Measurements from ENCODE around the gene USP7. TPM values are rescaled to one million over a fixed set of nuclear protein-coding genes. Genes with fewer than 3 reads are reported as not detected.

USP7 gene
- total RNA-seq, 1 donor from 2014 or later, result 57.9 TPM

DNA sequence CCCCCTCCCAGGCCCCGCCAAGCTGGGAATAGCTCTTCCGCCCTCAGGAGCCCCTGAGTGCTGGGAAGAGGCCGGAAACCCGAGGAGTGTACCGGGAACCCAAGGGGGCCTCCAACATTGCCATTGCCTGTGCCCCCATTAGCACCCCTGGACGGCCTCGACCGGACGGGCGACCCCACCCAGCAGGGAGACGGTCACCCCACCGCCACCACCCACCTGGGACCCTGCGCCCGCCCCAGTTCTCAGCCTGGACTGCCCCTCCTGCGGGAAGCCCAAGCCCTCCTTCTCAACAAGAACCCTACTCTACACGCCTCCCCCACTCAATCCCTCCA, 96.9 kb downstream of the USP7 start:
- Histone ChIP-seq H3K4me3 (ENCODE audit: low read length in 3 of 3) (peak overlapping the region; percentile 68 to 83 (median 73)), H3K4me1 (ENCODE audit: control insufficient read depth in 3 of 3, insufficient read depth in 3 of 3, low read length in 3 of 3) (peaks cover 40 to 48% (median 47%) of the 10 kb centered on the region in 3 donors), H3K27me3 (ENCODE audit: control insufficient read depth in 3 of 3, insufficient read depth in 3 of 3, low read length in 3 of 3) (peaks cover 13 to 44% (median 38%) of the 10 kb centered on the region in 3 donors), H3K36me3 (ENCODE audit: control insufficient read depth in 3 of 3, insufficient read depth in 3 of 3, low read length in 3 of 3) (peaks cover 0 to 3% (median 0%) of the 10 kb centered on the region in 3 donors), H3K9ac (ENCODE audit: low read depth in 1 of 3, low read length in 3 of 3) (peak overlapping the region in 2 of 3 donors; percentile 68 to 80), H3K9me3 (ENCODE audit: control insufficient read depth in 3 of 3, low read length in 3 of 3) (no peaks in the 10 kb centered on the region), H3K27ac (ENCODE audit: low read depth, low read length) (peak overlapping the region; percentile 59)

DNA sequence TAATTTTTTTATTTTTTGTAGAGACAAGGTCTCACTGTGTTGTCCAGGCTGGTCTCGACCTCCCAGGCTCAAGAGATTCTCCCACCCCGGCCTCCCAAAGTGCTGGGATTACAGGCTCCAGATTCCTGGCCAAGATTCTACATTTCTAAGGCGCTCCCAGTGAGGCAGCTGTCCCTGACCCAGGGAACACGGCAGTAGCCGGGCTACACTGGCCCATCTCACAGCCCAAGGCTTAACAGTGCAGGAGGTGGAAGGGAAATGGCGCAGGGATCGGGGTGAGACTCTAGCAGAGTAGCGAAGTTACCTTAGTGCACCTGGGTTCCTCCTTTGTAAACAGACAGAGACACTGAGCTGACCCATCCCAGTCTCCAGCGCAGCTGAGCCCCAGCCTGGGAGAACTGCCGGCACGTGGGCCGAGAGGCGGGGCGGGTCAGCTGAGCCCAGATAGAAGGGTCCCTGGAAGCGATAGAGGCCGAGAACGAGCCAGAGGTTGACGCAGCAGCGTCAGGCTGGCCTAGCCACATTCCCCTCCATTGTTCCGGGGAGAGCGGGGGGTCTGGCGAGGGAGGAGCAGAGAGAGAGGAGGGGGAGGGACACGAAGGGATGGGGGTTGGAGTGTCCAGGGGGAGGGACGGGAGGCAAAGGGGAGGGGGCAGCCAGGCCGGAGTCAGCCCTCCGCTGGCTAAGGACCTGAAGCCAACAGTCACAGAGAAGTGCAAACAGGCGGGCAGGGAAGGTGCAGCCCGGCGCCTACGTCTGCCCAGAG, 97.4 kb downstream of the USP7 start:
- H3K9ac ChIP-seq (ENCODE audit: low read depth in 1 of 3, low read length in 3 of 3), result peak overlapping the region in 1 of 3 donors; percentile 80
- no peaks in the 10 kb centered on the region for H3K9me3 ChIP-seq (ENCODE audit: control insufficient read depth in 3 of 3, low read length in 3 of 3)
- peak overlapping the region; percentile 40 for H3K27ac ChIP-seq (ENCODE audit: low read depth, low read length)
- H3K27me3 ChIP-seq (ENCODE audit: control insufficient read depth in 3 of 3, insufficient read depth in 3 of 3, low read length in 3 of 3), result peaks cover 13 to 44% (median 38%) of the 10 kb centered on the region in 3 donors
- H3K4me1 ChIP-seq (ENCODE audit: control insufficient read depth in 3 of 3, insufficient read depth in 3 of 3, low read length in 3 of 3), result peaks cover 45 to 50% (median 48%) of the 10 kb centered on the region in 3 donors
- peak overlapping the region; percentile 68 to 83 (median 73) for H3K4me3 ChIP-seq (ENCODE audit: low read length in 3 of 3)
- H3K36me3 ChIP-seq (ENCODE audit: control insufficient read depth in 3 of 3, insufficient read depth in 3 of 3, low read length in 3 of 3), result peaks cover 0 to 3% (median 0%) of the 10 kb centered on the region in 3 donors

GRCh38 chr16:8865145-8865882, 98.4 kb downstream of the USP7 start:
- H3K4me1 ChIP-seq (ENCODE audit: control insufficient read depth in 3 of 3, insufficient read depth in 3 of 3, low read length in 3 of 3), result peaks cover 48 to 54% (median 50%) of the 10 kb centered on the region in 3 donors
- no peaks in the 10 kb centered on the region for H3K9me3 ChIP-seq (ENCODE audit: control insufficient read depth in 3 of 3, low read length in 3 of 3)
- H3K4me3 ChIP-seq (ENCODE audit: low read length in 3 of 3), result no peak overlapping the region
- no peak overlapping the region for H3K27ac ChIP-seq (ENCODE audit: low read depth, low read length)
- no peak overlapping the region for H3K9ac ChIP-seq (ENCODE audit: low read depth in 1 of 3, low read length in 3 of 3)
- H3K36me3 ChIP-seq (ENCODE audit: control insufficient read depth in 3 of 3, insufficient read depth in 3 of 3, low read length in 3 of 3), result peaks cover 0 to 3% (median 0%) of the 10 kb centered on the region in 3 donors
- H3K27me3 ChIP-seq (ENCODE audit: control insufficient read depth in 3 of 3, insufficient read depth in 3 of 3, low read length in 3 of 3), result peaks cover 13 to 44% (median 38%) of the 10 kb centered on the region in 3 donors

DNA sequence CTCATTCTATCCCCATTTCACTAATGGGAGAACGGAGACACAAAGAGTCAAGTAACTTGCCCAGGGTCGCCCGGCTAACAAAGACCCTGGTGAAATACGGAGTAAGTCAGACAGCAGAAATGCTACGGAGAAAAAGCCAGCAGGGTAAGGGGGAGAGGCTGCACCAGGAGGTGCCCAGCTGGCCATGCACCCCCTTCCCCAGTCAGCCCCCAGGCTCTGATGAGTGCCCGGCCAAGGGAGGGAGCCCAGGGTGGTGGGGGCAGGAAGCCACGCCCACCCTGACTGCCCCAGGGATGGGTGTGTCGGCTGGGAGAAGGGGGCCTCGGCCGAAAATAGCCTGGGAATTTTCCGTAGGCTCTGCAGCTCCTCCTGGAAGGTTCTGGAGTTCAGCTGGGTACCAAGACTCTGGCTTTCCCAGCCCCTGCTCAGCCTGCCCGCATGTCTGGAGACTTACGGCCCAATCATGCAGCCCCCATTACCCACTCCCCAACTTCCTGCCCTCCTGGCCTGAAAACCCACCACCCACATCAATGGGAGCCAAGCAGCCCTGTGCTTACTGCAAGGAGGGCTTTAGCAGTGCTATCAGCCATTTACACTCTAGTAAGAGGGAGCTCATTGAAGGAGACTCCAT, 99.1 kb downstream of the USP7 start:
- Histone ChIP-seq H3K4me3 (ENCODE audit: low read length in 3 of 3) (peak overlapping the region in 1 of 3 donors; percentile 35), H3K4me1 (ENCODE audit: control insufficient read depth in 3 of 3, insufficient read depth in 3 of 3, low read length in 3 of 3) (peaks cover 50 to 59% (median 52%) of the 10 kb centered on the region in 3 donors), H3K27ac (ENCODE audit: low read depth, low read length) (no peak overlapping the region), H3K9me3 (ENCODE audit: control insufficient read depth in 3 of 3, low read length in 3 of 3) (no peaks in the 10 kb centered on the region), H3K27me3 (ENCODE audit: control insufficient read depth in 3 of 3, insufficient read depth in 3 of 3, low read length in 3 of 3) (peaks cover 13 to 44% (median 38%) of the 10 kb centered on the region in 3 donors), H3K36me3 (ENCODE audit: control insufficient read depth in 3 of 3, insufficient read depth in 3 of 3, low read length in 3 of 3) (peaks cover 0 to 3% (median 0%) of the 10 kb centered on the region in 3 donors), H3K9ac (ENCODE audit: low read depth in 1 of 3, low read length in 3 of 3) (peak overlapping the region in 1 of 3 donors; percentile 33)

GRCh38 chr16:8863594-8864424, 99.9 kb downstream of the USP7 start:
- Histone ChIP-seq H3K4me1 (ENCODE audit: control insufficient read depth in 3 of 3, insufficient read depth in 3 of 3, low read length in 3 of 3) (peaks cover 53 to 57% (median 54%) of the 10 kb centered on the region in 3 donors), H3K9me3 (ENCODE audit: control insufficient read depth in 3 of 3, low read length in 3 of 3) (no peaks in the 10 kb centered on the region), H3K27me3 (ENCODE audit: control insufficient read depth in 3 of 3, insufficient read depth in 3 of 3, low read length in 3 of 3) (peaks cover 13 to 44% (median 38%) of the 10 kb centered on the region in 3 donors), H3K27ac (ENCODE audit: low read depth, low read length) (no peak overlapping the region), H3K4me3 (ENCODE audit: low read length in 3 of 3) (peak overlapping the region in 2 of 3 donors; percentile 27 to 41), H3K36me3 (ENCODE audit: control insufficient read depth in 3 of 3, insufficient read depth in 3 of 3, low read length in 3 of 3) (peaks cover 0 to 5% (median 0%) of the 10 kb centered on the region in 3 donors), H3K9ac (ENCODE audit: low read depth in 1 of 3, low read length in 3 of 3) (no peak overlapping the region)

DNA sequence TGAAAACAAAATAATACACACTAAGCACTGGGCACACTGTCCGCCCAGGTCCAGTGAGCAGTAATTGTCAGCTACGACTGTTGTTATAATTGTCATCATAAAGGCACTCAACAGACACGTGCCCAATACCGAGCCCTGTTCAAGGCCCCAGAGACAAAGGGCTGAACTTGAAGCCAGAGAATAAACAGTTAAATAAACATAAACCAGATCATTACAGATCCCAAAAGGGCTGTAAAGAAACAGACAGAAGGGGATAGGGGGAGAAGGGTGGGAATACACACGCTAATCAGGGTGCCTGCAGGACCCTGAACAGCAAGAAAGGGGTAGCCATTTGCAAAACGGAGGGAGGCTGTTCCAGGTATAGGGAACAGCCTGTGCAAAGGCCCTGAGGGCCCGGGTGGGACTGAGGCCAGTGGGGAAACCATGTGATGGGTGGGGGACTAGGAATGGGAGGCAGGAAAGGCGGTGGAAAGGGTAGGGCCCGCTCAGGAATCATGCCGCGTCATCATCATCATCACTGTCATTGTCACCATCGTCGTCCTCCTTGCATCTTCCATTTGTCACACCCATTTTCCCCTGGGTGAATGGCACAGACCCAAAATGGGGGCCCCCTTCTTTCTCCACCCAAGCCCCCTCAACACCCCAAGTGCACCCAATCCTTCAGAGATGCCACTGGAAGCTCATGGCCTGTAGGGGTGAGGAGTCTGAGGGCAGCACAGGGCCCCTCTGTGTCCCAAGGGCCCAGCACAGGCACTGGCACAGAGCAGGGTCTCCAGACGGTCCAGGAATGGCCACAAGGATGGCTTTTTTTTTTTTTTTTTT, 101.2 kb downstream of the USP7 start:
- peaks cover 7 to 35% (median 34%) of the 10 kb centered on the region in 3 donors for H3K27me3 ChIP-seq (ENCODE audit: control insufficient read depth in 3 of 3, insufficient read depth in 3 of 3, low read length in 3 of 3)
- H3K9me3 ChIP-seq (ENCODE audit: control insufficient read depth in 3 of 3, low read length in 3 of 3), result no peaks in the 10 kb centered on the region
- no peak overlapping the region for H3K27ac ChIP-seq (ENCODE audit: low read depth, low read length)
- no peak overlapping the region for H3K4me3 ChIP-seq (ENCODE audit: low read length in 3 of 3)
- H3K9ac ChIP-seq (ENCODE audit: low read depth in 1 of 3, low read length in 3 of 3), result peak overlapping the region in 1 of 3 donors; percentile 25
- peaks cover 47 to 57% (median 48%) of the 10 kb centered on the region in 3 donors for H3K4me1 ChIP-seq (ENCODE audit: control insufficient read depth in 3 of 3, insufficient read depth in 3 of 3, low read length in 3 of 3)
- H3K36me3 ChIP-seq (ENCODE audit: control insufficient read depth in 3 of 3, insufficient read depth in 3 of 3, low read length in 3 of 3), result peaks cover 0 to 9% (median 4%) of the 10 kb centered on the region in 3 donors

- peaks cover 0 to 11% (median 4%) of the 10 kb centered on the region in 3 donors for H3K36me3 ChIP-seq (ENCODE audit: control insufficient read depth in 3 of 3, insufficient read depth in 3 of 3, low read length in 3 of 3)
- no peaks in the 10 kb centered on the region for H3K9me3 ChIP-seq (ENCODE audit: control insufficient read depth in 3 of 3, low read length in 3 of 3)
- peak overlapping the region; percentile 19 for H3K27ac ChIP-seq (ENCODE audit: low read depth, low read length)
- H3K4me3 ChIP-seq (ENCODE audit: low read length in 3 of 3), result no peak overlapping the region
- no peak overlapping the region for H3K9ac ChIP-seq (ENCODE audit: low read depth in 1 of 3, low read length in 3 of 3)
- H3K4me1 ChIP-seq (ENCODE audit: control insufficient read depth in 3 of 3, insufficient read depth in 3 of 3, low read length in 3 of 3), result peaks cover 41 to 56% (median 41%) of the 10 kb centered on the region in 3 donors
- peaks cover under 1 to 28% (median 26%) of the 10 kb centered on the region in 3 donors for H3K27me3 ChIP-seq (ENCODE audit: control insufficient read depth in 3 of 3, insufficient read depth in 3 of 3, low read length in 3 of 3)
Measured at GRCh38 chr16:8861563-8862308, 102.0 kb downstream of the USP7 start.

Measured in skeletal muscle tissue (tissue), 4 donors.